ENCODE measurements around the gene CFAP77. TPM values are rescaled to one million over a fixed set of nuclear protein-coding genes. Genes with fewer than 3 reads are reported as not detected.

Gene CFAP77
- total RNA-seq, 1 donor from 2014 or later = 0.36 TPM

GRCh38 chr9:132415181-132415580 is 5.2 kb downstream of the CFAP77 start:
- Mint-ChIP-seq H3K36me3 (ENCODE audit: low read depth, unreplicated experiment) (no peaks in the 10 kb centered on the region), H3K27ac (ENCODE audit: unreplicated experiment) (no peak overlapping the region), H3K27me3 (ENCODE audit: low read depth, unreplicated experiment) (peaks cover 62% of the 10 kb centered on the region), H3K9me3 (ENCODE audit: unreplicated experiment) (peaks cover 3% of the 10 kb centered on the region), H3K4me1 (ENCODE audit: low read depth, unreplicated experiment) (no peaks in the 10 kb centered on the region), H3K4me3 (ENCODE audit: unreplicated experiment) (no peak overlapping the region)
- Histone ChIP-seq H4K20me1 (ENCODE audit: insufficient read depth, low read length) (no peaks in the 10 kb centered on the region), H3K36me3 (ENCODE audit: insufficient read depth, low read length) (no peaks in the 10 kb centered on the region), H3K27ac (ENCODE audit: low read depth, low read length) (no peak overlapping the region), H3K27me3 (ENCODE audit: insufficient read depth, low read length) (peaks cover 67% of the 10 kb centered on the region), H3K4me2 (ENCODE audit: low read length) (no peak overlapping the region), H3K4me1 (ENCODE audit: insufficient read depth, low read length) (peaks cover 4% of the 10 kb centered on the region), H3K4me3 (ENCODE audit: insufficient read depth, low read depth, low read length) (no peak overlapping the region), H3K9me3 (ENCODE audit: insufficient read depth, low read depth, low read length) (no peaks in the 10 kb centered on the region), H3K79me2 (ENCODE audit: insufficient read depth, low read length) (no peaks in the 10 kb centered on the region), H2AFZ (ENCODE audit: low read depth, low read length) (no peak overlapping the region), H3K9ac (ENCODE audit: low read length) (no peak overlapping the region)
- FAIRE-seq = no peak
- no peak for DNase-seq (ENCODE audit: low read depth)
- TF ChIP-seq, protein P1, sequence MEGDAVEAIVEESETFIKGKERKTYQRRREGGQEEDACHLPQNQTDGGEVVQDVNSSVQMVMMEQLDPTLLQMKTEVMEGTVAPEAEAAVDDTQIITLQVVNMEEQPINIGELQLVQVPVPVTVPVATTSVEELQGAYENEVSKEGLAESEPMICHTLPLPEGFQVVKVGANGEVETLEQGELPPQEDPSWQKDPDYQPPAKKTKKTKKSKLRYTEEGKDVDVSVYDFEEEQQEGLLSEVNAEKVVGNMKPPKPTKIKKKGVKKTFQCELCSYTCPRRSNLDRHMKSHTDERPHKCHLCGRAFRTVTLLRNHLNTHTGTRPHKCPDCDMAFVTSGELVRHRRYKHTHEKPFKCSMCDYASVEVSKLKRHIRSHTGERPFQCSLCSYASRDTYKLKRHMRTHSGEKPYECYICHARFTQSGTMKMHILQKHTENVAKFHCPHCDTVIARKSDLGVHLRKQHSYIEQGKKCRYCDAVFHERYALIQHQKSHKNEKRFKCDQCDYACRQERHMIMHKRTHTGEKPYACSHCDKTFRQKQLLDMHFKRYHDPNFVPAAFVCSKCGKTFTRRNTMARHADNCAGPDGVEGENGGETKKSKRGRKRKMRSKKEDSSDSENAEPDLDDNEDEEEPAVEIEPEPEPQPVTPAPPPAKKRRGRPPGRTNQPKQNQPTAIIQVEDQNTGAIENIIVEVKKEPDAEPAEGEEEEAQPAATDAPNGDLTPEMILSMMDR (IDR thresholded peaks at IDR 0.05; ENCODE audit: insufficient read depth, low read depth, low read length) = no peak
- peak; percentile 29 for TF ChIP-seq EZH2 (IDR thresholded peaks at IDR 0.05; ENCODE audit: insufficient read depth, low read length)

GRCh38 chr9:132418726-132419363 is 8.8 kb downstream of the CFAP77 start:
- FAIRE-seq = no peak
- H3K27ac Mint-ChIP-seq (ENCODE audit: unreplicated experiment) = no peak overlapping the region
- peaks cover 64% of the 10 kb centered on the region for H3K27me3 ChIP-seq (ENCODE audit: insufficient read depth, low read length)
- no peak for TF ChIP-seq EZH2 (IDR thresholded peaks at IDR 0.05; ENCODE audit: insufficient read depth, low read length)
- TF ChIP-seq, protein P1 (IDR thresholded peaks at IDR 0.05; ENCODE audit: insufficient read depth, low read depth, low read length) = no peak
- no peak overlapping the region for H3K4me3 Mint-ChIP-seq (ENCODE audit: unreplicated experiment)
- no peaks in the 10 kb centered on the region for H3K9me3 ChIP-seq (ENCODE audit: insufficient read depth, low read depth, low read length)
- H3K36me3 ChIP-seq (ENCODE audit: insufficient read depth, low read length) = no peaks in the 10 kb centered on the region
- H3K9ac ChIP-seq (ENCODE audit: low read length) = no peak overlapping the region
- H3K4me2 ChIP-seq (ENCODE audit: low read length) = no peak overlapping the region
- no peaks in the 10 kb centered on the region for H3K36me3 Mint-ChIP-seq (ENCODE audit: low read depth, unreplicated experiment)
- H3K27ac ChIP-seq (ENCODE audit: low read depth, low read length) = no peak overlapping the region
- H3K27me3 Mint-ChIP-seq (ENCODE audit: low read depth, unreplicated experiment) = peaks cover 59% of the 10 kb centered on the region
- no peak for DNase-seq (ENCODE audit: low read depth)
- H3K9me3 Mint-ChIP-seq (ENCODE audit: unreplicated experiment) = peaks cover 4% of the 10 kb centered on the region
- no peaks in the 10 kb centered on the region for H4K20me1 ChIP-seq (ENCODE audit: insufficient read depth, low read length)
- no peak overlapping the region for H2AFZ ChIP-seq (ENCODE audit: low read depth, low read length)
- H3K4me3 ChIP-seq (ENCODE audit: insufficient read depth, low read depth, low read length) = no peak overlapping the region
- no peaks in the 10 kb centered on the region for H3K4me1 Mint-ChIP-seq (ENCODE audit: low read depth, unreplicated experiment)
- no peaks in the 10 kb centered on the region for H3K79me2 ChIP-seq (ENCODE audit: insufficient read depth, low read length)
- no peaks in the 10 kb centered on the region for H3K4me1 ChIP-seq (ENCODE audit: insufficient read depth, low read length)

DNA sequence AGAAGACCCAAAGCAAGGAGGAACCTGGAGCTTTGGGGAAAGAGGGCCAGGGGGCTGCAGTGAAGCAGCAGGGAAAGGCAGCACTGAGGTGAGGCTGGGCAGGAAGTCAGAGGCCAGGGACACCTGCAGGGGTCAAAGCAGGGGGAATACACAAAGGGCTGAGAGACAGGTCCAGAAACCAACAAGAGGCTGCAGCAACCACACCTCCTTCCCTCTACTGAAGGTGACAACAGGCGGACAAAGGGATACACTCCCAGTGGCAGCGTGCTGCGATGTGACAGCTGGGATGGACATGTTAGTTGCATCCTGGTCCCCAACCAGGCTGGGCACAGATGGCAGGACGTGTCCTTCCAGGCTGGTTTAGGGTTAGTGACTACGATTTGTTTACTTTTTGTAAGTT is 12.6 kb downstream of the CFAP77 start:
- no peaks in the 10 kb centered on the region for H3K9me3 ChIP-seq (ENCODE audit: insufficient read depth, low read depth, low read length)
- no peak overlapping the region for H3K9ac ChIP-seq (ENCODE audit: low read length)
- Mint-ChIP-seq H3K27me3 (ENCODE audit: low read depth, unreplicated experiment) (peaks cover 70% of the 10 kb centered on the region), H3K4me3 (ENCODE audit: unreplicated experiment) (no peak overlapping the region), H3K36me3 (ENCODE audit: low read depth, unreplicated experiment) (no peaks in the 10 kb centered on the region), H3K27ac (ENCODE audit: unreplicated experiment) (no peak overlapping the region), H3K9me3 (ENCODE audit: unreplicated experiment) (peaks cover 4% of the 10 kb centered on the region), H3K4me1 (ENCODE audit: low read depth, unreplicated experiment) (no peaks in the 10 kb centered on the region)
- no peaks in the 10 kb centered on the region for H4K20me1 ChIP-seq (ENCODE audit: insufficient read depth, low read length)
- FAIRE-seq (no peak), DNase-seq (ENCODE audit: low read depth) (no peak)
- no peaks in the 10 kb centered on the region for H3K4me1 ChIP-seq (ENCODE audit: insufficient read depth, low read length)
- H2AFZ ChIP-seq (ENCODE audit: low read depth, low read length) = no peak overlapping the region
- H3K36me3 ChIP-seq (ENCODE audit: insufficient read depth, low read length) = no peaks in the 10 kb centered on the region
- no peaks in the 10 kb centered on the region for H3K79me2 ChIP-seq (ENCODE audit: insufficient read depth, low read length)
- no peak overlapping the region for H3K4me2 ChIP-seq (ENCODE audit: low read length)
- peaks cover 64% of the 10 kb centered on the region for H3K27me3 ChIP-seq (ENCODE audit: insufficient read depth, low read length)
- TF ChIP-seq EZH2 (IDR thresholded peaks at IDR 0.05; ENCODE audit: insufficient read depth, low read length) = no peak
- H3K27ac ChIP-seq (ENCODE audit: low read depth, low read length) = no peak overlapping the region
- no peak overlapping the region for H3K4me3 ChIP-seq (ENCODE audit: insufficient read depth, low read depth, low read length)
